Stimulated activated CD4-positive, alpha-beta T cell treated with anti-CD3 and anti-CD28 coated beads, Interleukin-4, amount 100 ng/mL, for 4 hours (primary cell): ENCODE data around the gene PADI6.
A peak's percentile ranks its signal among the peaks of the same experiment; 100 is the strongest.
"Not testable (repeated sequence)": the region's sequence is repeated elsewhere in the genome, so short reads cannot be mapped to it uniquely, and the experiment has no call there.

Experiments
- DNase-seq, 2 experiments: peaks; one replicate each; pipeline ENCODE4 v3.0.0-alpha.2; 2020

The PADI6 gene

GRCh38 chr1:17405898-17406759 lies 34.1 kb downstream of the PADI6 start:
- peak; percentile 8 to 42 for DNase-seq

- DNase-seq: not testable (repeated sequence)
Observed at GRCh38 chr1:17406760-17407475, 34.9 kb downstream of the PADI6 start.

- DNase-seq: not testable (repeated sequence)
Observed at GRCh38 chr1:17407786-17408514, 36.0 kb downstream of the PADI6 start.

GRCh38 chr1:17409391-17409811 lies 37.4 kb downstream of the PADI6 start:
- no peak for DNase-seq

GRCh38 chr1:17412093-17412870 lies 40.3 kb downstream of the PADI6 start:
- DNase-seq: no peak

GRCh38 chr1:17414022-17414421 lies 42.0 kb downstream of the PADI6 start:
- no peak for DNase-seq

GRCh38 chr1:17416389-17416788 lies 44.4 kb downstream of the PADI6 start:
- no peak for DNase-seq

GRCh38 chr1:17419626-17420328 lies 47.8 kb downstream of the PADI6 start:
- DNase-seq: peak; percentile 50 to 67

- no peak for DNase-seq
Observed at GRCh38 chr1:17420391-17420918, 48.5 kb downstream of the PADI6 start.

GRCh38 chr1:17422461-17422860 lies 50.5 kb downstream of the PADI6 start:
- no peak for DNase-seq

GRCh38 chr1:17423781-17424245 lies 51.8 kb downstream of the PADI6 start:
- no peak for DNase-seq

GRCh38 chr1:17425806-17426600 lies 54.0 kb downstream of the PADI6 start:
- DNase-seq: no peak

GRCh38 chr1:17427696-17428660 lies 56.0 kb downstream of the PADI6 start:
- DNase-seq: no peak

GRCh38 chr1:17429183-17429582 lies 57.2 kb downstream of the PADI6 start:
- no peak for DNase-seq

GRCh38 chr1:17432412-17432811 lies 60.4 kb downstream of the PADI6 start:
- DNase-seq: no peak

- DNase-seq: no peak
Observed at GRCh38 chr1:17433261-17433660, 61.3 kb downstream of the PADI6 start.

- DNase-seq: no peak
Observed at GRCh38 chr1:17434016-17434415, 62.0 kb downstream of the PADI6 start.

- no peak for DNase-seq
Observed at GRCh38 chr1:17434601-17435000, 62.6 kb downstream of the PADI6 start.
